ENCODE results near the gene ALPP. TPM values are rescaled to one million over a fixed set of nuclear protein-coding genes. Genes with fewer than 3 reads are reported as not detected.

ALPP gene
- total RNA-seq, 1 experiment from 2014 or later: 8.6 TPM

GRCh38 chr2:232385660-232386489 lies 7.3 kb downstream of the ALPP start:
- no peak for TF ChIP-seq CTCF (conservative IDR thresholded peaks at IDR 0.05; ENCODE audit: low read depth, low read length)
- no peak for TF ChIP-seq EZH2phosphoT487 (IDR thresholded peaks at IDR 0.05; ENCODE audit: borderline replicate concordance, low read length)
- TF ChIP-seq EZH2 (IDR thresholded peaks at IDR 0.05; ENCODE audit: low read length, unreplicated experiment): no peak
- DNase-seq: peak; percentile 77
- Histone ChIP-seq H3K36me3 (ENCODE audit: low read depth, low read length) (no peaks in the 10 kb centered on the region), H2AFZ (ENCODE audit: low read length) (peak overlapping the region; percentile 71), H3K79me2 (ENCODE audit: low read length) (no peaks in the 10 kb centered on the region), H3K9me3 (ENCODE audit: low read length) (no peaks in the 10 kb centered on the region), H3K27ac (ENCODE audit: low read length) (peak overlapping the region; percentile 62), H3K9me2 (replicated peaks; ENCODE audit: low read length) (no peaks in the 10 kb centered on the region), H3K4me2 (ENCODE audit: low read length) (peak overlapping the region; percentile 67), H3F3A (ENCODE audit: low read length, unreplicated experiment) (no peaks in the 10 kb centered on the region), H3K9ac (ENCODE audit: low read length) (no peak overlapping the region), H3K4me3 (ENCODE audit: low read length) (peak overlapping the region; percentile 30; the same call in 1 of the 2 replicates), H4K20me1 (ENCODE audit: low read length) (no peaks in the 10 kb centered on the region), H3K4me1 (ENCODE audit: insufficient read depth, low read length) (peaks cover 14% of the 10 kb centered on the region; the same call in 1 of the 2 replicates), H3K27me3 (ENCODE audit: low read length) (no peaks in the 10 kb centered on the region)
- ChIA-PET POLR2A (ENCODE audit: unreplicated experiment) (interaction anchor here (0.6 kb wide), 1 partner anchor 67 kb away, joined by 6 read pairs; no protein-coding TSS in a partner anchor), CTCF (interaction anchor here (1.0 kb wide), 1 partner anchor 54 kb away, joined by 10 read pairs; no protein-coding TSS in a partner anchor)
- peak; percentile 84 for ATAC-seq
- no TSS peak for BruUV-seq (replicated peaks)
- intact Hi-C loops (cut with micrococcal nuclease): loop anchor here (1.0 kb wide), 1 partner anchor 54 kb away; no protein-coding TSS in a partner anchor

GRCh38 chr2:232386490-232386739 lies 7.9 kb downstream of the ALPP start:
- POLR2A ChIA-PET (ENCODE audit: unreplicated experiment): interaction anchor here (0.6 kb wide), 1 partner anchor 67 kb away, joined by 6 read pairs; no protein-coding TSS in a partner anchor
- Histone ChIP-seq H3K4me3 (ENCODE audit: low read length) (no peak overlapping the region), H3K9me3 (ENCODE audit: low read length) (no peaks in the 10 kb centered on the region), H3K27me3 (ENCODE audit: low read length) (no peaks in the 10 kb centered on the region), H4K20me1 (ENCODE audit: low read length) (no peaks in the 10 kb centered on the region), H3K4me2 (ENCODE audit: low read length) (no peak overlapping the region), H3K79me2 (ENCODE audit: low read length) (no peaks in the 10 kb centered on the region), H3K36me3 (ENCODE audit: low read depth, low read length) (no peaks in the 10 kb centered on the region), H3K9ac (ENCODE audit: low read length) (no peak overlapping the region), H3K9me2 (replicated peaks; ENCODE audit: low read length) (no peaks in the 10 kb centered on the region), H3F3A (ENCODE audit: low read length, unreplicated experiment) (no peaks in the 10 kb centered on the region), H2AFZ (ENCODE audit: low read length) (no peak overlapping the region), H3K4me1 (ENCODE audit: insufficient read depth, low read length) (peaks cover 14% of the 10 kb centered on the region; the same call in 1 of the 2 replicates), H3K27ac (ENCODE audit: low read length) (peak overlapping the region; percentile 62; the same call in 1 of the 2 replicates)
- ATAC-seq (no peak), DNase-seq (no peak)
- TF ChIP-seq EZH2phosphoT487 (IDR thresholded peaks at IDR 0.05; ENCODE audit: borderline replicate concordance, low read length) (no peak), CTCF (conservative IDR thresholded peaks at IDR 0.05; ENCODE audit: low read depth, low read length) (no peak), EZH2 (IDR thresholded peaks at IDR 0.05; ENCODE audit: low read length, unreplicated experiment) (no peak)
- BruUV-seq (replicated peaks): no TSS peak
- intact Hi-C loops (cut with micrococcal nuclease): no loop called here
- CTCF ChIA-PET: interaction anchor here (1.0 kb wide), 1 partner anchor 53 kb away, joined by 10 read pairs; no protein-coding TSS in a partner anchor

Measured in PC-3 (cell line).